OCI-LY3 (cell line): ENCODE measurements around the gene TMEM255B.

ENCODE experiments used
- CTCF ChIP-seq: fragments of 200-600, 300-600 bp; sonication (generic); IDR thresholded peaks from 2 replicates; pipeline ENCODE4 v1.5.1; 2014; ENCODE audit warnings: antibody characterized with exemption, low read length, low read depth
- EZH2phosphoT487 ChIP-seq: fragments of 200-600 bp; shearing (Covaris generic); IDR thresholded peaks from 2 replicates; pipeline ENCODE4 v1.6.1; 2018; ENCODE audit warnings: antibody characterized with exemption, mixed run types, low read depth

- TF ChIP-seq CTCF (no peak), EZH2phosphoT487 (no peak)
Measured at GRCh38 chr13:113726961-113727411, 32.0 kb upstream of the TMEM255B start.
